BJ (cell line): Measurements from ENCODE around the gene PANK3. TPM values are rescaled to one million over a fixed set of nuclear protein-coding genes. Genes with fewer than 3 reads are reported as not detected.

Experiments
- CTCF ChIA-PET: fragments of 350-600 bp; formaldehyde crosslinking; extraction: SDS; loops from one replicate; lab custom pipeline; 2021; ENCODE audit warnings: antibody characterized with exemption, inconsistent platforms; lab: Yijun Ruan, JAX
- POLR2A ChIA-PET: fragments of 300-600 bp; sonication (Branson Sonifier 250); formaldehyde crosslinking; extraction: SDS; loops from one replicate; lab custom pipeline; 2021; ENCODE audit warnings: antibody characterized with exemption; lab: Charles Lee
- DNase-seq: peaks from one replicate; pipeline ENCODE4 v3.0.0-alpha.2; 2011; ENCODE audit warnings: low read depth
- H3K27me3 ChIP-seq: 2 replicates; pipeline ENCODE4 v1.6.0; 2011; ENCODE audit warnings: low read length; ENCODE audit not compliant: control insufficient read depth, insufficient read depth
- H3K36me3 ChIP-seq: 2 replicates; pipeline ENCODE4 v1.5.1; 2011; ENCODE audit warnings: low read length; ENCODE audit not compliant: control insufficient read depth, insufficient read depth
- H3K4me3 ChIP-seq: 2 replicates; pipeline ENCODE4 v1.5.1; 2011; ENCODE audit warnings: low read depth, mild to moderate bottlenecking, control low read depth, low read length
- CTCF ChIP-seq: IDR thresholded peaks from 2 replicates; pipeline ENCODE4 v1.5.1; 2011; ENCODE audit warnings: low read depth, mild to moderate bottlenecking, control low read depth, inconsistent platforms, low read length, moderate library complexity; ENCODE audit not compliant: insufficient read depth
- polyA plus RNA-seq: library from polyadenylated mRNA; depleted of rRNA; stranded (reverse); fragments of >200 nt; gene quantifications from 2 replicates; pipeline ENCODE4 v1.2.3, GENCODE V29; 2011

PANK3 gene
- polyA plus RNA-seq, 1 experiment = 5.3 TPM

GRCh38 chr5:168613396-168613795, 34.2 kb upstream of the PANK3 start:
- CTCF ChIA-PET = no interaction called here
- Histone ChIP-seq H3K4me3 (no peak overlapping the region), H3K36me3 (no peaks in the 10 kb centered on the region), H3K27me3 (no peaks in the 10 kb centered on the region)
- no peak for TF ChIP-seq CTCF
- no peak for DNase-seq
- POLR2A ChIA-PET = no interaction called here

DNA sequence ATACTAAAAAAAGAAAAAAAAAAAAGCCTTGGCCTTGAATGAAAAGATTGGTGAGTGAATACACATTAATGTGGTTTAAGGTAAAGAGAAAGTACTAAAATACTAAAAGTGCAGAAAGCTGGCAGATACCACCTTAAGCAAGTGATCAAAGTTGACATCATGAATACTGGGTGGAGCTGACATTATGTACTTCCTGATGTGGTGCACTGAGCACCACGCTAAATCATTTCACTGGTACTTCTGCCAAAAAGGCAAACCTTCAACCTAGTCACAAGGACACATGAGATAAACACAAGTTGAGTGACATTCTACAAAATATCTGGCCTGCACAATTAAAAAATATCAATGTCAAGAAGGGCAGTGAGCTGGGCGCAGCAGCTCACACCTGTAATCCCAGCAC, 33.8 kb upstream of the PANK3 start:
- POLR2A ChIA-PET = no interaction called here
- no peak for DNase-seq
- CTCF ChIA-PET = no interaction called here

GRCh38 chr5:168612123-168612522, 33.0 kb upstream of the PANK3 start:
- Histone ChIP-seq H3K36me3 (no peaks in the 10 kb centered on the region), H3K4me3 (no peak overlapping the region), H3K27me3 (no peaks in the 10 kb centered on the region)
- POLR2A ChIA-PET = no interaction called here
- TF ChIP-seq CTCF = no peak
- CTCF ChIA-PET = interaction anchor here (0.6 to 0.8 kb wide), 2 partner anchors 404 to 760 kb away, joined by 3 read pairs; no protein-coding TSS in a partner anchor
- no peak for DNase-seq

More for the DNA sequence above, 33.8 kb upstream of the PANK3 start:
- Histone ChIP-seq H3K4me3 (no peak overlapping the region), H3K27me3 (no peaks in the 10 kb centered on the region), H3K36me3 (no peaks in the 10 kb centered on the region)
- no peak for TF ChIP-seq CTCF

DNA sequence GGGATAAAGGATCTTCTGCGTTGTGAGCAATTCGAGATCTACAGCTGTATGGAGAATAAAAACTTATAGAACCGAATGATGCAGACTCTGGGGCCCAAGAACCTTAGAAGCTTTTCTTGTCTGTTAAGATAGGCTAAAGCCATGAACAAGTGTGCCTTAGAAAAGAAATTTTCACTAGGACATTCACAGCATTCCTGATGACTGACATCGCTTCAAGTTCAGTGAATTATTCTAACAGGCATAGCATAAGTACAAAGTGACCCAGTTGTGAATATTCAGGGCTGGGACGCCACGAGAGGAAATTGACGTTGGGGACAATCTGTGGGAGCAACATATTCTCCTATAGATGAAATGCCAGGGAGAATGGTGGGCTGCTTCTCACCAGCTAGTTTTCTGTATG, 32.0 kb upstream of the PANK3 start:
- no peak for TF ChIP-seq CTCF
- POLR2A ChIA-PET = no interaction called here
- no peak overlapping the region for H3K4me3 ChIP-seq

GRCh38 chr5:168609806-168610482, 30.8 kb upstream of the PANK3 start:
- ChIA-PET POLR2A (no interaction called here), CTCF (no interaction called here)
- DNase-seq = no peak
- no peak overlapping the region for H3K4me3 ChIP-seq
- H3K36me3 ChIP-seq = no peaks in the 10 kb centered on the region
- H3K27me3 ChIP-seq = no peaks in the 10 kb centered on the region
- no peak for TF ChIP-seq CTCF

More for the DNA sequence above, 32.0 kb upstream of the PANK3 start:
- CTCF ChIA-PET = no interaction called here
- DNase-seq = no peak
- no peaks in the 10 kb centered on the region for H3K27me3 ChIP-seq
- H3K36me3 ChIP-seq = no peaks in the 10 kb centered on the region
